Measurements from ENCODE around the gene CFDP1. TPM values are rescaled to one million over a fixed set of nuclear protein-coding genes. Genes with fewer than 3 reads are reported as not detected.

The CFDP1 gene
- total and polyA plus RNA-seq, 8 donors: 25.8 to 126 (median 60.7) TPM; not detected in 1

- Histone ChIP-seq H3K9me3 (no peaks in the 10 kb centered on the region), H3K27me3 (peaks cover 0 to 41% (median 6%) of the 10 kb centered on the region in 3 donors), H3K36me3 (peaks cover 0 to 2% (median 0%) of the 10 kb centered on the region in 4 donors), H3K4me3 (peak overlapping the region in 3 of 4 donors; percentile 55 to 84 (median 80)), H3K27ac (peak overlapping the region; percentile 96 to 100 (median 98)), H3K4me1 (peaks cover 90 to 95% (median 94%) of the 10 kb centered on the region in 4 donors)
- WGBS, 5 donors: 29 to 64% (median 44%) methylated on average over 10 to 17 of the region's 17 CpGs
- TF ChIP-seq EP300 (IDR thresholded peaks at IDR 0.05) (no peak), CTCF (IDR thresholded peaks at IDR 0.05) (no peak), POLR2AphosphoS5 (IDR thresholded peaks at IDR 0.05) (no peak), POLR2A (IDR thresholded peaks at IDR 0.05) (no peak)
- intact Hi-C loops (cut with DNase I; ENCODE audit: low total_unique reads): no loop called here
- no peak for DNase-seq
Measured at GRCh38 chr16:75248536-75249380, 184.5 kb downstream of the CFDP1 start.

DNA sequence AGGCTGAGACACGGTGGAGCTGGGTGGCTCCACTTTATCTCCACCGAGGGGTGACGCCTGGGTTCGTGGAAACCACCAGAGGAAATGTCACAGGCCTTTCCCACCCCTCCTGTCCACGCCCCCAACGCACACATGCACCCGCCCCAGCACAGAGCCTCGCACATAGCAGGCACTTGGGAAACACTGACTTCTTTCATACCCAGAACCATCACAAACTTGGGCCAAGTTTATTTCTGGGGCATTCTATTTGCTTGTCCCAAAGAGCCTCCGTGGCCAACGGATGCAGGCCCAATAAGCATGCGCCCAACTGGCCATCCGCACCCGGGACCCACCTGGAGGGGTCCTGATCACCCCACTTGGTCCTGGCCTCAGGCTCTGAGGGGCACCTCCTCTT lies 185.2 kb downstream of the CFDP1 start:
- Histone ChIP-seq H3K9me3 (no peaks in the 10 kb centered on the region), H3K4me3 (peak overlapping the region in 2 of 4 donors; percentile 55 to 80), H3K27ac (peak overlapping the region; percentile 96 to 100 (median 98)), H3K27me3 (peaks cover 0 to 36% (median 6%) of the 10 kb centered on the region in 3 donors), H3K4me1 (peaks cover 90 to 95% (median 94%) of the 10 kb centered on the region in 4 donors), H3K36me3 (peaks cover 0 to 4% (median under 1%) of the 10 kb centered on the region in 4 donors)
- 24 to 43% (median 31%) methylated on average over 11 to 13 of the region's 13 CpGs for WGBS, 5 donors
- DNase-seq: peak; percentile 68 to 84
- TF ChIP-seq POLR2A (IDR thresholded peaks at IDR 0.05) (no peak), EP300 (IDR thresholded peaks at IDR 0.05) (no peak), POLR2AphosphoS5 (IDR thresholded peaks at IDR 0.05) (peak in 2 of 3 donors; percentile 36 to 38), CTCF (IDR thresholded peaks at IDR 0.05) (no peak)
- intact Hi-C loops (cut with DNase I; ENCODE audit: low total_unique reads): no loop called here

- no peak for DNase-seq
- H3K36me3 ChIP-seq: peaks cover 4 to 13% (median 9%) of the 10 kb centered on the region in 4 donors
- H3K27ac ChIP-seq: peak overlapping the region; percentile 96 to 100 (median 98)
- WGBS, 5 donors: 51 to 79% (median 53%) methylated on average over 3 to 13 of the region's 13 CpGs
- peaks cover 0 to 27% (median 6%) of the 10 kb centered on the region in 3 donors for H3K27me3 ChIP-seq
- peak overlapping the region in 3 of 4 donors; percentile 19 to 55 (median 28) for H3K4me3 ChIP-seq
- TF ChIP-seq POLR2A (IDR thresholded peaks at IDR 0.05) (no peak), CTCF (IDR thresholded peaks at IDR 0.05) (no peak), EP300 (IDR thresholded peaks at IDR 0.05) (no peak), POLR2AphosphoS5 (IDR thresholded peaks at IDR 0.05) (no peak)
- no peaks in the 10 kb centered on the region for H3K9me3 ChIP-seq
- H3K4me1 ChIP-seq: peaks cover 83 to 94% (median 91%) of the 10 kb centered on the region in 4 donors
- intact Hi-C loops (cut with DNase I; ENCODE audit: low total_unique reads): no loop called here
Measured at GRCh38 chr16:75247249-75247648, 186.1 kb downstream of the CFDP1 start.

- no peaks in the 10 kb centered on the region for H3K9me3 ChIP-seq
- peaks cover 0 to 21% (median 6%) of the 10 kb centered on the region in 3 donors for H3K27me3 ChIP-seq
- WGBS, 5 donors: 67 to 81% (median 71%) methylated on average over 11 to 12 of the region's 12 CpGs
- intact Hi-C loops (cut with DNase I; ENCODE audit: low total_unique reads): no loop called here
- peaks cover 77 to 92% (median 88%) of the 10 kb centered on the region in 4 donors for H3K4me1 ChIP-seq
- peaks cover 10 to 19% (median 15%) of the 10 kb centered on the region in 4 donors for H3K36me3 ChIP-seq
- H3K27ac ChIP-seq: peak overlapping the region; percentile 96 to 100 (median 98)
- H3K4me3 ChIP-seq: peak overlapping the region in 2 of 4 donors; percentile 28 to 55
- no peak for TF ChIP-seq CTCF (IDR thresholded peaks at IDR 0.05)
- no peak for TF ChIP-seq POLR2A (IDR thresholded peaks at IDR 0.05)
- TF ChIP-seq POLR2AphosphoS5 (IDR thresholded peaks at IDR 0.05): no peak
- TF ChIP-seq EP300 (IDR thresholded peaks at IDR 0.05): no peak
- no peak for DNase-seq
Measured at GRCh38 chr16:75246504-75247205, 186.6 kb downstream of the CFDP1 start.
